Stimulated activated CD8-positive, alpha-beta memory T cell treated with anti-CD3 and anti-CD28 coated beads, Interleukin-15, amount 100 ng/mL, for 4 hours (primary cell): ENCODE data around the gene MTG2.
A peak's percentile ranks its signal among the peaks of the same experiment; 100 is the strongest.

ENCODE experiments used
- DNase-seq, 2 donors: peaks; one replicate each; pipeline ENCODE4 v3.0.0-alpha.2; 2020; ENCODE audit warnings: low read depth in 2 of 2

The MTG2 gene

GRCh38 chr20:62182469-62183425 is at the start of gene MTG2:
MTG2 (plus strand) TSS chr20:62183028; CDS start chr20:62193421, 10,393 bp downstream.
- peak; percentile 88 to 90 for DNase-seq

DNA sequence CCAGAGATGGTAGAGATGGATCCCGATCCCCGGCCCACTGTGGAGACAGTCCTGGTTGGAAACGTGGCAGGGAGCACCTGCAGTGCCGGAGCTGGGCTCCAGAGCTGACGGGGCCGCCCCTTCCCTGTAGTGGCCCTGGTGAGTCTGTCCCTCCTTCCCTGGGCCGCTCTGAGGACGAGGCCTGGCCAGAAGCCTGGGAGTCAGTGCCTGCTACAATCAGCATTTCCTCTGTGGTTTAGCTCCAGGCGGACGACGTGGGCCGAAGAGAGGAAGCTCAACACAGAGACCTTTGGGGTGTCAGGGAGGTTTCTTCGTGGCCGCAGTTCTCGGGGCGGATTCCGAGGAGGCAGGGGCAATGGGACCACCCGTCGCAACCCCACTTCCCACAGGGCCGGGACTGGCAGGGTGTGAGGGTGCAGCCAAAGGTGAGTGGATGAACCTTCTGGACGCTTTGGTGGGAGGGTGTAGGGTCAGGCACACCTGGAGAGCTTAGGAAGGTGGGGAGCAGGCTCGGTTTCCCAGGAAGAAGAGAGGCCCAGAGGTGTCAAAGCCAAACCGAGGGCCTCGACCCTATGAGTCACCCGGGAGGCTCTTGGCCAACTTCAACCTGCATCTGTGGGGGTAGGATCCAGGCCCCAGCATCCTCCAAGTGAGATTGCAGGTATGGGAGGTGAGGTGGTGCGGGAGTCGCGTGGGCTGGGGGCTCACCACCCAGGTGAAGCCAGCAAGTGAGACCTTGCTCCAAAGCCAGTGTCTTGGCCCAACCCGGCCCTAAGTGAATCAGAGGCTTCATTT is 49.6 kb upstream of the MTG2 start:
- no peak for DNase-seq

DNA sequence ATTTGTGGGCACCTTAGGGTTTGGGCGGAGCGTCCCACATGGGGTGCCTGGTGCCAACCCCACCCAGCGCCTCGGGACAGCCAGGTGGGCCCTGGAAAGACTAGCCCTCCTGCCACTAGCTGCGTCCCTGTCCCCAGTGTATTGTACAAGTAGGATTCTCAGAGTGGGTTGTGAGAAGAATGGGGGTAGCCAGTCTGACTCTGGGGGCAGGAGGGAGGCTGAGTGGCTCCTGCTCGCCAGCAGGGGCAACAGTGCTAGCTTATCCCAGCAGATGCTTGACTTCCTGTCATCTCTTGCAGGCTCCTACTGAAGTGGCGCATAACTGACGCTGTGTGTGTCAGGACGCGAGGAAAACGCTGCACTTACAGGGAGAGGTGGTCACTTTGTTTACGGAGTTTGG is 49.0 kb upstream of the MTG2 start:
- no peak for DNase-seq

DNA sequence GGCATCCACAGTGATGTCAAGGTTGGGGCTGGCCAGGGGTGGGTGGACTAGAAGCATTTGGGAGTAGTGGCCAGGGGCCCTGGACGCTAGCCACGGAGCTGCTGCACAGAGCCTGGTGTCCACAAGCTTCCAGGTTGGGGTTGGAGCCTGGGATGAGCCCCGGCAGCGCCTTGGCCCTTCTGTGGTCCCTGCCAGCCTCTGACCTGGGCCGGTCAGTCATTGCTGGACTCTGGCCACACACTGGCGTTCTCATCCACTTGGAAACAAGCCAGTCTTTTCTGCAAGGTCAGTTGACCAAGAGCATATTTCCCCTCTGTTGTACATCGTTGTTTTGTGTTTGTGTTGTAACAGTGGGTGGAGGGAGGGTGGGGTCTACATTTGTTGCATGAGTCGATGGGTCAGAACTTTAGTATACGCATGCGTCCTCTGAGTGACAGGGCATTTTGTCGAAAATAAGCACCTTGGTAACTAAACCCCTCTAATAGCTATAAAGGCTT is 48.0 kb upstream of the MTG2 start:
- DNase-seq, result no peak

DNA sequence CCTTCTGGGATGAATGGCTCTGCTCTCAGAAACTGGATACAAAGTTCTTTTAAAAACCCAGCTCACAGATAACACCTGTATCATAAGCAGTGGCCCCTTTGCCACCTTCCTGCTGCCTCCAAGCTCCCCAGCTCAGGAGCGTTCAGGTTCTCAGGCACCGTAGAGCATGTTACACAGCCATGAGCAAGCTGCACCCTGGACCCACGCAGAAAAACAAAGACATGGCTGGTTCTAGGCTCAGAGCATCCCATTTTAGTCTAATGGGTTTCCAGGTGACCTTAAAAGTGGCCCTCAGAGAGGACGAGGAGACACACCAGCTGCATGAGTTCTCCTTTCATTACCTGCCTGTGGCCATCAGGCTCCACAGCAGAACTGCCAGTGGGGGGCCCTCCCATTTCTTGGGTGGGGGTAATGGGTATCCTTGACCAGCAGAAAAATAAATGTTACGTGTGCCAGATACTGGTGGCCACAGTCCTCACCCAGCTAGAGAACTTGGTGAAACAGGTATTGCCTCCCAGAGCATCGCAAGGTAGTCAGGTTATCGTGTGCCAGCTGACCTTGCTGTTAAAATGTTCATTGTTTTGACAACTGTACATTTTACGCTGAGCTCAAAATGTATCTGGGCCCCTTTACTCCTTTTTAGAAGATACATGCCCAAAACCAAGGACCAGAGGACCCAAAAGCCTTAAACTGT is 47.1 kb upstream of the MTG2 start:
- DNase-seq, result no peak

DNA sequence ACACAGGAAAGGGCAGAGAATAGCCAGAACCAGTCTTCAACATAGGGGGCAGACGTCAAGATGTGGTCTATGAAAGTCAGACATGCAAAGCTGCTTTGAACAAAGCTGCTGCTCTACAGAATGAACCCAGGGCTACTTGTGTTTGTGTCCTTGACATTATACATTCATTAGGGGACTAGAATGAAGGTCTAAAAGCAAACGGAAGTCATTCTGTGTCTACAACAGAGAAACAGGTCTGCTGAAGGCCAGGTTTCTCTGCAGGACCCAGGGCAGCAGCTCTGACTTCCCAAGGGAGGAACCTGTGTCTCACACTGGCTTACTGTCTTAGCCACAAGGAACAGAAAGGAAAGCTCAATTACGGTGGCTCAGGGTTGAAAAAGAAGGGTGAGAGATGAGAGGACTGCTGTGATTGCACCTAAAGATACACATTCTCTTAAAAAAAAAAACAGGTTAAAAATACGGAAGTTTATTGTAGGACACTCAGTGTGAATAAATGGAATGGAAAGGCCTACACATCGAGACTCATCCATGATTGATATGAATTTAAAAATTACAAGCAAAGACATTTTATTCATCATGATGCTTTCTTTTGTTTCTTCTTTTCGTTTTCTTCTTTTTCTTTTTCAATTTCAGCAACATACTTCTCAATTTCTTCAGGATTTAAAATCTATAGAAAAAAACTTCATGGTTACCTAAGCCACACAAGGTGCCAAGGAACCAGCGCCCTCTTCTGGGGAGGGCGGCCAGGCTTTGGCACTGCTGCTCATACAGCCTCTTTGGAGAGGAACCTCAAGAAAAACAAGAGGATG is 46.3 kb upstream of the MTG2 start:
- no peak for DNase-seq

- no peak for DNase-seq
Observed at GRCh38 chr20:62137092-62137384, 45.8 kb upstream of the MTG2 start.

DNA sequence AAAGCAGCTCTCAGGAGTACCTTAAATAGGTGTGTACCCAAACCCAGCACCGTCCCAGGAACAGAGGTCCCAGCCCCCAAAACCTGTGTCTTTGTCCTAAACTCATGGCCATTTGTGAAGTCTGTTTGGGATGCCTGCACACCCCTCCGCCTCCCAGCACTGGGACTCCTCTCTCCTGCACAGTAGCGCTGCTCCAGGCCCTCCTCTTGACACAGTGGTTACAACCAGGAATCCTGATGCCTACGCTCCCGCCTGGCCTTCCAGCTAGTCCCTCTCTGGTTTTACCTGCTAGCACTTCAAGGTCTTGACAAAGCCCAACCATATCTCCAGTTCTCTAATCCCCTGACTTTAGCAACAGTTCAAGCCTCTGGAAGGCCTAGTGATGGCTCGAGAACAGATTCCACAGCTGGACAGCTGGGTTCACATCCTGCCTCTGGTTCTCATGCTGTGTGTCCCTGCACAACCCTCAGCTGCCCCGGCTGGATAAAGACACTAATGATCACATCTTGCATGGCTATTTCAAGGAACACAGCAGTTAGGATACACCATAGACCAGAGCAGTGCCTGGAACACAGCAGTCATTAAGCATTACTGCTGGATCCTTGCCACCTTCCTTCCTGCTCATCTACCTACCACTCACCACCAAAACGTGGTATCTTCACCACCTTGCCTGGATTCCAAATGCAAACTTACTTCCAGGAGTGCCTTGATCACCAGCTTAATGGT is 45.2 kb upstream of the MTG2 start:
- no peak for DNase-seq

- no peak for DNase-seq
Observed at GRCh38 chr20:62138204-62138543, 44.7 kb upstream of the MTG2 start.

- DNase-seq, result no peak
Observed at GRCh38 chr20:62138912-62139311, 43.9 kb upstream of the MTG2 start.

- no peak for DNase-seq
Observed at GRCh38 chr20:62139636-62140035, 43.2 kb upstream of the MTG2 start.

GRCh38 chr20:62141043-62141396 is 41.8 kb upstream of the MTG2 start:
- DNase-seq, result no peak

- no peak for DNase-seq
Observed at GRCh38 chr20:62141397-62142251, 41.2 kb upstream of the MTG2 start.

DNA sequence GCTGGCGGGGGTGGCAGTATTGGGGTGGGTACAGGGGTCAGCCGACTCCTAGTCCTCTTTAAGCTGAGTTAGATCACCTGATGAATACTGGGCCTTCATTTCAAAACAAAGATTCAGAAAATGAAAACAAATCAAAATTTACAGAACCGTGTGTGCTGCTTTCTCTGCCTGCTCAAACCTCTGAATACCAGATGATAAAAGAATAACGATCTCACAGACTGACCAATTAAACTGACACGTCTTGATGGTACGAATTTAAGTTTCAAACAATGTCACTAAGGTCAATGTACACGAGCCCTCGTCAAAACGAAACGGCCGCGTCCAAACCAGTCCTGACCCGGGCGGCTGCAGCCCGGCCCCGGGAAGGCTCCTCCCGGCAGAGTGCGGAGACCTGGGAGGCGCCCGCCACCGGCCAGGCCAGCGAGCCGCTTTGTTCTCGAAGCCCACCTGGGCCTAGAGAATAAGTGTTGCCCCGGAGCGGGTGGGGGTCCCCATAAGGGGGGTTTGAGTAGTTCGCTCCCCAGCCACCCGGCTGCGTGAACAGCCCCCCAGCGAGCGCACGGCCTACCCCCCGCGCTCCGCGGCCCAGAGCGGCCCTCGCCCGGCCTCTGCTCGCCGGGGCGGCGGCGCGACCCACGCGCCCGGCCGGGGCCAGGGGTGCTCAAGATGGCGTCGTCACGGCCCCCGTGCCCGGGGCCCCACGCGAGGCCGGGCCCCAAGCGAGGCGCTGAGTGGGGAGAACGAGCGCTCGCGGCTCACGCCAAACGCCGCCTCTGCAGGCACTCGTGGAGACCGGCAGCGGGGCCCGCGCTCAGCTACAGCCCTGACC is 40.4 kb upstream of the MTG2 start:
- no peak for DNase-seq

- DNase-seq, result peak; percentile 66 to 79
Observed at GRCh38 chr20:62143081-62143956, 39.5 kb upstream of the MTG2 start, which contains the start of the genes PSMA7 and SS18L1. PSMA7 (minus strand) TSS chr20:62143394; CDS start chr20:62143303, 91 bp downstream. SS18L1 (plus strand) TSS chr20:62143769; CDS start chr20:62143821, 52 bp downstream.

DNA sequence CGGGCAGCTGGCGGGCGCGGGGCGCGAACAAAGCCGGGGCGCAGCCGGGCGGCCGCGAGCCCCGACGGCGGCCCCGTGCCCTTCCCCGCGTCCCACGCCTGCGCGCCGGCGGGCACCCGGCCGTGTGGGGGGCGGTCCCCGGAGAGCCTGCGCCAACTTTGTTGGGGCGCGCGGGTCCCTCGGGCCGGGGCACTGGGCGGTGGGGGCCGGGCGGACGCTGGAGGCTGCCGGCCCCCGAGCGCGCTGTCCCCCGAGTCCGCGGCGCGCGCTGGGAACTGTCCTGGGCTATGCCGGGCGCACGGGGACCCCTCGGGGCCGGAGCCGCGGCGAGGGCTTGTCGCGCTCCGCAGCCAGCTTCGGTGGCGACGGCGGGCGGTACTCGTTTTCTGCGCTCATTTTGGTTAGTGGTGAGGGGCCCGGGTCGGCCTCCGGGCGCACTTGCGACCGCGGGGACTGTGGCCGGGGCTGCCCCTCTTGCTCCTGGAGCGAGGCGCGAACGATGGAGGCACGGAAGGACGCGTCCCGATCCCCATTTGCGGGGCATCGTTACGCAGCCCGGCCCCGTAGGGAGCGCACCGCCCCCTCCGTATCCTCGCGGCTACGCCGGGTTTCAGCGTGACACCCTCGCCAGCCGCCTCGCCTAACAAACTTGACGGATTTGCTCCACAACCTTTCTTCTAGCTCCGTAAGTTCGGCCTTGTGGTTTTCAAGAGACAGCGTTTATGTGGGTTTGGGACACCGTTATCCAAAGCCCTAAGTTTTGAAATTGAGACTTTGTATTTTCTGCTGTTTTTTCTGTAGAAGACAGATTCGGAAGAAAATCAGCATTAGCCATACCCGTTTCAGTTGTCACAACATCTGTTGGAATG is 38.6 kb upstream of the MTG2 start:
- peak in 1 of 2 donors; percentile 38 for DNase-seq

GRCh38 chr20:62145688-62146018 is 37.2 kb upstream of the MTG2 start:
- no peak for DNase-seq
